ENCODE results near the gene ANKRD12. TPM values are rescaled to one million over a fixed set of nuclear protein-coding genes. Genes with fewer than 3 reads are reported as not detected.
"Not testable (repeated sequence)": the region's sequence is repeated elsewhere in the genome, so short reads cannot be mapped to it uniquely, and the experiment has no call there.

ANKRD12 gene
- total RNA-seq, 1 donor from 2014 or later, result 30.9 TPM

DNA sequence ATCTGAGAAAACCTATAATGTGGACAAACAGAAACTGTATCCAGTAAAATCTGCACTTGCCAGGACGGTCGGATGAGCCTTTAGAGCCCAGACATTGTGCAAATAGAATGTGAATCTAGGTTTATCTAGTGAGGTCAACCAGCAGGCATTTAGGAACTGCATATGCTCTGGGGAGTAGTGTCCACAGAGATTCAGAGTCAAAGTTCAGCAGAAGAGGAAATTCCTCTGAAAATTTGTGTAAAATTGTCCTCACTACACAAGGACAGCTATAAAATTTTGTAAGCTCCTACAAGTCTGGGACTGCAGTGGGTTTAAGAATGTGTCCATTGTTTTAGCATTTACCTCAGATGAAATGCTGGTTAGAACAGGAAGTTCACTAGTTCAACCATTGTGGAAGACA is 43.9 kb upstream of the ANKRD12 start:
- Mint-ChIP-seq H3K27ac (ENCODE audit: unreplicated experiment) (no peak overlapping the region), H3K27me3 (ENCODE audit: low read depth) (no peaks in the 10 kb centered on the region)

DNA sequence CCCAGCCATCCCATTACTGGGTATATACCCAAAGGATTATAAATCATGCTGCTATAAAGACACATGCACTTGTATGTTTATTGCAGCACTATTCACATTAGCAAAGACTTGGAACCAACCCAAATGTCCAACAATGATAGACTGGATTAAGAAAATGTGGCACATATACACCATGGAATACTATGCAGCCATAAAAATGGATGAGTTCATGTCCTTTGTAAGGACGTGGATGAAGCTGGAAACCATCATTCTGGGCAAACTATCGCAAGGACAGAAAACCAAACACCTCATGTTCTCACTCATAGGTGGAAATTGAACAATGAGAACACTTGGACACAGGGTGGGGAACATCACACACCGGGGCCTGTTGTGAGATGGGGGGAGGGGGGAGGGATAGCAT is 43.5 kb upstream of the ANKRD12 start:
- H3K27me3 Mint-ChIP-seq (ENCODE audit: low read depth); H3K36me3 Mint-ChIP-seq (ENCODE audit: low read depth); DNase-seq (ENCODE audit: low read depth, low spot score); H3K4me3 Mint-ChIP-seq; H3K27ac Mint-ChIP-seq (ENCODE audit: unreplicated experiment); H3K9me3 Mint-ChIP-seq: not testable (repeated sequence)
- H3K4me1 Mint-ChIP-seq, result peaks cover 17% of the 10 kb centered on the region

More for the DNA sequence above, 43.9 kb upstream of the ANKRD12 start:
- Mint-ChIP-seq H3K36me3 (ENCODE audit: low read depth) (no peaks in the 10 kb centered on the region), H3K9me3 (no peaks in the 10 kb centered on the region), H3K4me3 (no peak overlapping the region), H3K4me1 (peaks cover 17% of the 10 kb centered on the region)
- TF ChIP-seq, protein P1, sequence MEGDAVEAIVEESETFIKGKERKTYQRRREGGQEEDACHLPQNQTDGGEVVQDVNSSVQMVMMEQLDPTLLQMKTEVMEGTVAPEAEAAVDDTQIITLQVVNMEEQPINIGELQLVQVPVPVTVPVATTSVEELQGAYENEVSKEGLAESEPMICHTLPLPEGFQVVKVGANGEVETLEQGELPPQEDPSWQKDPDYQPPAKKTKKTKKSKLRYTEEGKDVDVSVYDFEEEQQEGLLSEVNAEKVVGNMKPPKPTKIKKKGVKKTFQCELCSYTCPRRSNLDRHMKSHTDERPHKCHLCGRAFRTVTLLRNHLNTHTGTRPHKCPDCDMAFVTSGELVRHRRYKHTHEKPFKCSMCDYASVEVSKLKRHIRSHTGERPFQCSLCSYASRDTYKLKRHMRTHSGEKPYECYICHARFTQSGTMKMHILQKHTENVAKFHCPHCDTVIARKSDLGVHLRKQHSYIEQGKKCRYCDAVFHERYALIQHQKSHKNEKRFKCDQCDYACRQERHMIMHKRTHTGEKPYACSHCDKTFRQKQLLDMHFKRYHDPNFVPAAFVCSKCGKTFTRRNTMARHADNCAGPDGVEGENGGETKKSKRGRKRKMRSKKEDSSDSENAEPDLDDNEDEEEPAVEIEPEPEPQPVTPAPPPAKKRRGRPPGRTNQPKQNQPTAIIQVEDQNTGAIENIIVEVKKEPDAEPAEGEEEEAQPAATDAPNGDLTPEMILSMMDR (conservative IDR thresholded peaks at IDR 0.05), result no peak
- DNase-seq (ENCODE audit: low read depth, low spot score), result no peak

DNA sequence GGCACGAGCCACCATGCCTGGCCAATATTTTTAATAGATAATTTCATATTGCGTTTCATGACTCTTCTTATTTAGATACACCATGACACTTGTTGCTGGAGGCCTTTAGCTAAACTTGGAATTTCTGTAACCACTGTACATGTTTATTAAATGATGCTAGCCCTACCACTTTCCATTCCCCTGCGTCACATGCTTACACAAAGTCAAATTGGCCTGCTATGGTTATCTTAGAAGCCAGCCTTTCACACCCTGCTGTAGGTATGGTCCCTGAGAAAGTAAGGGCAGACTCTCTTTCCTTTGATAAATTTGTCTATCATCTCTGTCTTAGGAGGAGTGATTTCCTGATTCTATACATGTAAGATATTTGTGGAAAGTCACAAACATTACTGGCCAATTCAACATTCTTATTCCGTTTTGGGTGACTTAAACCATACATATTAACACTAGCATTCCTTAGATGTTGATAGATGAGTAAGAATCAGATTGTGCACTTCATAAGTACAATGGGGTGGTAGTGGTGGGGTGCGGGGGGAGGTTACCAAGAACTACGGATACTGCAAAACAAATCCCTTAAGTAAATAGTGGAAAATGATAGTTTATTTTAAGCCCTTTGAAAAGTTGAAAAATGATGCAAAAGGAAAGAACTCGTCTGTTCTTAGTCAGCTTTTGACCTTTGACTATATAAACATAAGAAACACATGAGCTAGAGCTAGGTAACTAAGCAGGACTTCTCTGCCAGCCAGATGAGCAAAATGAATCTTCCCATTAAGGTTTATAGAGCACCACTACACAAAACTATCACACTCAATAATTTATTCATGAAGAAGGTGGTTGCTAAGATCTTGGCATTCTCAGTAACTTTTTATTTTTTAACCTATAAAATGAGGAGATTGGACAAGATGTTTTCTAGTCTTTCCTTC is 42.0 kb upstream of the ANKRD12 start:
- Mint-ChIP-seq H3K4me1 (peaks cover 17% of the 10 kb centered on the region), H3K36me3 (ENCODE audit: low read depth) (no peaks in the 10 kb centered on the region), H3K9me3 (no peaks in the 10 kb centered on the region), H3K27me3 (ENCODE audit: low read depth) (peaks cover 3% of the 10 kb centered on the region), H3K27ac (ENCODE audit: unreplicated experiment) (no peak overlapping the region), H3K4me3 (no peak overlapping the region)
- no peak for DNase-seq (ENCODE audit: low read depth, low spot score)
- TF ChIP-seq, protein P1 (conservative IDR thresholded peaks at IDR 0.05), result no peak

DNA sequence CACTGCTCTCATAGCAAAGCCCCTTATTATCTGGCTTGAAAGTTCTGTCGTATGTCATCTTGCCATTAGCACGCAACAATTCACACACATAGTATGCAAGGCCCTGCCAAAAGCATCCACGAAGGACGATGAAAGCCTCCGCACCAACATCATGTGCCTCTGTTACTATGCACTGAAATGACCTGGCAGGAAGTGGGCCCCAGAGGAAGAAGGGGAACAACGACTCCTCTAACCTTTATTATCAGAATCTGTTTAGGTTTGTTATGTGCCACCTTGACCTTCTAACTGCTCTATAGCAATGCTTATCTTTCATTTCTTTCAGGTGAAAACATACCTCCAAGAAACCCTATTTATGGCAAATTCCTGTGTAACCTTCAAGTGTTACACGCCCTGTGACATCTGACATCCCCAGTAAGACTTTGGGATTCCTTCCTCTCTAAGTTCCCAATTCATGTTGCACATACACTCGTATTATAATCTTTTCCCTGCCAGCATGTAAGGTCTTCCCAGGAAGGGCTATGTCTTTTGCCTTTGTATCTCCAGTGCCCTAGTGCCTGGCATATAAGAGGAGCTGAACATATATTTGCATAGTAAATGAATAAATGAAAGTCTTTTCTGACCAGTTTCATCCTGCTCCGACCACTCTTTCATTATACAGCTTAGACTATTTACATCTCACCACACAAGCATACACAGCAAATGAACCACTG is 41.1 kb upstream of the ANKRD12 start:
- Mint-ChIP-seq H3K27me3 (ENCODE audit: low read depth) (peaks cover 4% of the 10 kb centered on the region), H3K36me3 (ENCODE audit: low read depth) (no peaks in the 10 kb centered on the region), H3K4me3 (no peak overlapping the region), H3K27ac (ENCODE audit: unreplicated experiment) (no peak overlapping the region), H3K9me3 (no peaks in the 10 kb centered on the region), H3K4me1 (peaks cover 17% of the 10 kb centered on the region)
- no peak for DNase-seq (ENCODE audit: low read depth, low spot score)
- TF ChIP-seq, protein P1 (conservative IDR thresholded peaks at IDR 0.05), result no peak

DNA sequence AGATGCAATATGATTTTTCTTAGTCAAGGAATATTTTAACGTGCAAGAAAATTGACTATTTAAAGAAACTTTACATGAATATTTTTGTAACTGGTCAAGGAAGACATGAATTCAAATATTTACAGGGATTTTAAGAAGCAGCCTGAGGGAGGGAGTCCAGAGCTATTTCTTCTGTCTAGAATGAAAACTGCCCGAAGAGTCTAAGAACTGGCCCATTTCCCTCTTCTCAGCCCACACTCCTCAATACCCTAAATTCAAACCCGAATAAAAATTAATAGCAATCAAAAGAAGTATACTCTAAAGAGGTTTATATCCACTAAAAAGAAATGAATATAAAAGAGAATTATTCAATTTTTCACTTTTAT is 40.6 kb upstream of the ANKRD12 start:
- H3K9me3 Mint-ChIP-seq, result no peaks in the 10 kb centered on the region
- H3K27ac Mint-ChIP-seq (ENCODE audit: unreplicated experiment), result no peak overlapping the region
- H3K36me3 Mint-ChIP-seq (ENCODE audit: low read depth), result no peaks in the 10 kb centered on the region
- TF ChIP-seq, protein P1 (conservative IDR thresholded peaks at IDR 0.05), result no peak
- no peak overlapping the region for H3K4me3 Mint-ChIP-seq
- H3K27me3 Mint-ChIP-seq (ENCODE audit: low read depth), result peaks cover 4% of the 10 kb centered on the region
- peaks cover 17% of the 10 kb centered on the region for H3K4me1 Mint-ChIP-seq
- DNase-seq (ENCODE audit: low read depth, low spot score), result no peak

DNA sequence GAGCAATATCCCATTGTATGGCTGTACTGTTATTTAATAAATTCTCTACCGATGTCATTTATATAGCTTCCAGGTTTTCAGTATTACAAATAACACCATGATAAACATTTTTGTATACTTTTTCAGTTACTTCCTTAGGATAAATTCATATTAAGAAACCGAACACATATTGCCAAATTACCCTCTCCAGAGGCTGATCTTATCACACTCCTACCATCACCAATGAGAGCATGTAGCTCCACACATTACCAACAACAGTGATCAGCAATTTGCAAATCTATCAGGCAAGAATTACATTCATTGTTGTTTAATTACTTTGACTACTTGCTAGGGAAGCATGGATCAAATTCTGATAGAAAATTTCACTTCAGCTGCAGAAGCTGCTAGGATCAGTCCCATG is 39.9 kb upstream of the ANKRD12 start:
- DNase-seq (ENCODE audit: low read depth, low spot score), result no peak
- no peak overlapping the region for H3K27ac Mint-ChIP-seq (ENCODE audit: unreplicated experiment)
- no peaks in the 10 kb centered on the region for H3K36me3 Mint-ChIP-seq (ENCODE audit: low read depth)
- TF ChIP-seq, protein P1 (conservative IDR thresholded peaks at IDR 0.05), result no peak
- H3K4me3 Mint-ChIP-seq, result no peak overlapping the region
- H3K4me1 Mint-ChIP-seq, result peaks cover 20% of the 10 kb centered on the region
- H3K9me3 Mint-ChIP-seq, result no peaks in the 10 kb centered on the region
- H3K27me3 Mint-ChIP-seq (ENCODE audit: low read depth), result peaks cover 4% of the 10 kb centered on the region

Measured in neural crest cell (in vitro differentiated cells).